NB4 (cell line): ENCODE results near the gene PTK6.

Experiments used
- DNase-seq: peaks from one replicate; pipeline ENCODE4 v3.0.0; 2010; ENCODE audit warnings: low read depth
- H3K4me3 ChIP-seq: one replicate; pipeline ENCODE4 v1.5.1; 2011; ENCODE audit warnings: mild to moderate bottlenecking, low read depth, low read length, moderate library complexity
- MYC ChIP-seq: IDR thresholded peaks from 2 replicates; pipeline ENCODE4 v1.6.1; 2011; ENCODE audit warnings: low read depth, low read length
- POLR2A ChIP-seq: IDR thresholded peaks from 2 replicates; pipeline ENCODE4 v1.6.1; 2011; ENCODE audit warnings: mild to moderate bottlenecking; ENCODE audit not compliant: insufficient read length; ENCODE audit errors: extremely low read depth
- TF ChIP-seq, protein P1 (sequence below): IDR thresholded peaks from one replicate; pipeline ENCODE4 v1.5.1; 2012; ENCODE audit warnings: low read depth, low read length
- TF ChIP-seq, protein P2 (sequence below): IDR thresholded peaks from 2 replicates; pipeline ENCODE4 v1.6.1; 2011; ENCODE audit warnings: low read depth, low read length

Gene PTK6

DNA sequence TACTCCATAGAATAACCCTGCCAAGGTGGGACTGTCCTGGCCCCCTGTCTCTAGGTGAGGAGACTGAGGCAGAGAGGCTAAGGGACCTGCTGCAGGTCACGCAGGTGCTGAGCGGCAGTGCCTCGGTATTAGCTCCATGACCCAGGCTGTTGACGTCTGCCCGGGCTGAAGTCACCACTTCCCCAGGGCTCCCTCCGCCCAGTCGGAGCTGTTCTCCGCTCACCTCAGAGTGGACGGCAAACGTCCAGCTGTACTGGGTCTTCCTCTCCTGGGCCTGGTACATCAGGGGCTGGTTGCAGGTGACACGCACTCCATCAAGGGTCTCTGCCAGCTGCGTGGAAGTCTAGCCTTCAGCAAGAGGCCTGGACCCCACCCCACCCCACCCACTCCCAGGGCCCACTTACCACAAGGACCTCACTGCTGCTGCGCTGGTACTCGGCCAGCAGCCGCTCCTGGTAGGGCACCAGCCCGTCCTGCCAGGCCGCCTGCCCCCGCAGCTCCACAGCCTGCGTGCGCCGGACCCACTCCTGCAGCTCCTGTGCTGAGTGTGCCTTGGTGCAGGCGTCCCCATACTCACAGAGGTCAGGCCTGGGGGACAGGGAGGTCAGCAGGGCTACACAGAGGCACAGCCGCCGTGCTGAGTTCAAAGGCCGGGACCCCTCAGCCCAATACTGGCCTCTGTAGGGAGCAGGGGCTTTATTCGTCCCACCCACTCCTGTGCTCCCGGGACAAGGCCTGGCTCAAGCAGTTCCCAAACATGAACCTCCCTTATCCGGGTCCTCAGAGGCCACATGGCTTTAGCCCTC, 33.3 kb upstream of the PTK6 start:
- TF ChIP-seq MYC (no peak), POLR2A (no peak)
- TF ChIP-seq, protein P1, sequence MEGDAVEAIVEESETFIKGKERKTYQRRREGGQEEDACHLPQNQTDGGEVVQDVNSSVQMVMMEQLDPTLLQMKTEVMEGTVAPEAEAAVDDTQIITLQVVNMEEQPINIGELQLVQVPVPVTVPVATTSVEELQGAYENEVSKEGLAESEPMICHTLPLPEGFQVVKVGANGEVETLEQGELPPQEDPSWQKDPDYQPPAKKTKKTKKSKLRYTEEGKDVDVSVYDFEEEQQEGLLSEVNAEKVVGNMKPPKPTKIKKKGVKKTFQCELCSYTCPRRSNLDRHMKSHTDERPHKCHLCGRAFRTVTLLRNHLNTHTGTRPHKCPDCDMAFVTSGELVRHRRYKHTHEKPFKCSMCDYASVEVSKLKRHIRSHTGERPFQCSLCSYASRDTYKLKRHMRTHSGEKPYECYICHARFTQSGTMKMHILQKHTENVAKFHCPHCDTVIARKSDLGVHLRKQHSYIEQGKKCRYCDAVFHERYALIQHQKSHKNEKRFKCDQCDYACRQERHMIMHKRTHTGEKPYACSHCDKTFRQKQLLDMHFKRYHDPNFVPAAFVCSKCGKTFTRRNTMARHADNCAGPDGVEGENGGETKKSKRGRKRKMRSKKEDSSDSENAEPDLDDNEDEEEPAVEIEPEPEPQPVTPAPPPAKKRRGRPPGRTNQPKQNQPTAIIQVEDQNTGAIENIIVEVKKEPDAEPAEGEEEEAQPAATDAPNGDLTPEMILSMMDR: no peak
- TF ChIP-seq, protein P2, sequence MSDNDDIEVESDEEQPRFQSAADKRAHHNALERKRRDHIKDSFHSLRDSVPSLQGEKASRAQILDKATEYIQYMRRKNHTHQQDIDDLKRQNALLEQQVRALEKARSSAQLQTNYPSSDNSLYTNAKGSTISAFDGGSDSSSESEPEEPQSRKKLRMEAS: no peak
- DNase-seq: no peak
- no peak overlapping the region for H3K4me3 ChIP-seq

DNA sequence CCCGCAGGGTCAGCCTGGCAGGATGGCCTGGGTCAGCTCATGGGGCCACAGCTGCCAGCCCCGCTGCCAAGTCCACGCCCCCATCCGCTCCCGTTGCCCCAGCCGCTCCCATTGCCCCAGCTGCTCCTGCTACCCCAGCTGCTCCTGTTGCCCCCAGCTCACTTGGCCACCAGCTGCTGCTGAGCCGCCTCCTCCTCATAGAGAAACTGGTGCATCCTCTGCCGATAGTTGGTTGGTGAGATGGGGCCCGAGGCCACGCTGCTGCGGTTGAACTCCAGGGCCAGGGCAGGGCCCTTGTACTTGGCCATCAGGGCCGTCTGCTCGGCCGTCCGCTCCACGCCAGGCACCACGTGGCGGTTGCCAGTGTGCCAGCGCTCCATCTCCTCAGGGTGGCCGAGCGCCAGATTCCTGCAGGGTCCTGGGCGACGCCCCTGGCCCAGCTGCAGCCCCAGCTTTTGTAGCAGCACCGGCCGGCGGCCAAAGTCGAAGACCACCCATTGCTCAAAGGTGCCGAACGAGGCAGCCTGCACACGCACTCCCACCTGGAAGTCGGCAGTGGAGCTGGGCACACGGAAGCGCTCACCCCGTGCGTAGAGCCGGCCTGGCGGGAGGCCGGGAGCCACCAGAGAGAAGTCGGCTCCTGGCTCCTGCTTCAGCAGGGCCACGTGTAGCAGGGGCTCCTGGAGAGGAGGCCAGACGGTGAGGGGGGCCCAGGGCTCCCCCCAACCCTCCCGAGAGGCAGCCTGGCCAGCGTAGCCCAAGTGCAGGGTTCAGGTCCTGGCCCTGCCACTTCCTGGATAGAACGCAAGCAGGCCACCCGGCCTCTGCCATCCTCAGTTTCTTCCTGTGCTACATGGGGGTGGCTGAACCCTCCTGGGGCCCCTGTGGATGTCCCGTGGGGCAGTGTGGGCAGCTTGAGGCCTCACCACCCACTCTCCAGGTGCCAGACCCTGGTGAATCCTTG, 32.1 kb upstream of the PTK6 start:
- peak overlapping the region; percentile 7 for H3K4me3 ChIP-seq
- peak; percentile 67 for DNase-seq
- no peak for TF ChIP-seq MYC
- TF ChIP-seq POLR2A: no peak
- TF ChIP-seq, protein P1: no peak
- TF ChIP-seq, protein P2: no peak

DNA sequence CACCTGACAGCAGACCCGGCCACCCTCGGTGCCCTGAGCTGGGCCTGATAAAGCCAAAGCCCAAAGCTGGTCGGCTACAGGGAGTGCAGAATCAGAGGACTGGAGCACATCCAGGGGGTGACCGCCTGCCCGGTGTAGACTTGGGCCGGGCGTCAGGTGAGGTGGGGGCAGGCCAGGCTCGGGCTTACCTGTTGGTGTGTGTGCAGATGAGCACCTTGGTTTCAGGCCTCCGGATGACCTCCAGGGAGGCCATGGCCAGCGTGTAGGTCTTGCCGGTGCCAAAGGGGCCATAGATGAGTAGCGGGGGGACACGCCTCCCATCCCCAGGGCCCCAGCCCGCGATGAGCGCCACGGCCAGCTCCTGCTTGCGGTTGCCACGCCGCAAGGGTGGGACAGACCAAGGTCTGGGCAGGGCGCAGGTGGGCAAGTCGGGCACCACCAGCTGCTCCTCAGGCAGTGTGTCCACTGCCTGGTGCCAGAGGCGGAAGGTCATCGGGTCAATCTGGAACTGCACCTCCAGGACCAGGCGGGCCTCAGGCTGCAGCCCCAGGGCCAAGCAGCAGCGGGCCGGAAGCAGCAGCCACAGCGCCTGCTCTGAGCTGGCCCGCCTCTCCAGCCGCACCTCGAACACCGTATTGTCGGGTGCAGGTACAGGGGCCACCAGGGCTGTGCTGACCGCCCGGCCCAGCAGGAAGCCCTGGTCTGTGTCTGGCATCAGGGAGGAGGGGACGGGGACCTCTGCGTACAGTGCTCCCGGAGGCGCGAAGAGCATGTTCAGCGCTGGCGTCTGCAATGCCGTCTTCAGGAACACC, 31.2 kb upstream of the PTK6 start:
- no peak for TF ChIP-seq MYC
- TF ChIP-seq, protein P2: no peak; the same call in 1 of the 2 replicates
- TF ChIP-seq, protein P1: no peak
- TF ChIP-seq POLR2A: no peak
- DNase-seq: peak; percentile 65
- peak overlapping the region; percentile 7 for H3K4me3 ChIP-seq

DNA sequence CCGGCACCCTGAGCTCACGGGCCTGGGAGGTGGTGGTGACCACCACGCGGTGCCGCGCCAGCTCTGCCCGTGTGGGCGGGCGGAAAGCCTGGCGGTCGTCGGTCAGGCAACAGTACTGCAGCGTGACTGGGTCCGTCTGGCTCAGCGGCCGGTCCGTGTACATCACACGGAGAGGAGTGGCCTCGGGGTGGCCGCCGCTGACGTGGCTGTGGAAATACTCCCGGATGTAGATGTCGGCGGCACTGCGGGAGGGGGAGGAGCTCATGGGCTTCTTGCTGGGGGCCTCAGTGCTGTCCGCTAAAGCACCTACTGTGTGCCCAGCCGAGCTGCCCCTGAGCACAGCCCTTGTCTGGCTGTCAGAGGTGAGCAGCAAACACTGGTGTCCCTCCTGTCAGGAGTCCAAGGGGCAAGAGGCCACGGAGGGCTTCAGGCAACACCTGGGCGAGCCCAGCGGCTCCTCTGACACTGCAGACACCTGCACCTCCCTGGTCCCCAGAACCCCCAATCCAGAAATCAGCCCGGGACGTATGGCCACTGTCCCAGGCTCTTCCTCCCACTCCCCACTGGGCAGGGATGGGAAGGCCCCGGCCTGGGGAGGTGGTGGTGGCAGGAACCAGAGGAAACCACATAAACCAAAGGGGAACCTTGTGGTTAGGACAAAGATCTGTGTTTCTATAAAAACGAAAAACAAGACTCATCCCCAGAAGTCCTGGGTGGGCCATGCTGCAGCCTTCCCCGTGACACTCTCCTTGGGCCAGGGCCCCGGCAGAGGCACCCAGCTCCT, 30.4 kb upstream of the PTK6 start:
- H3K4me3 ChIP-seq: no peak overlapping the region
- peak; percentile 93 for DNase-seq
- TF ChIP-seq, protein P2: peak; percentile 81
- TF ChIP-seq, protein P1: no peak
- TF ChIP-seq MYC: peak; percentile 90

DNA sequence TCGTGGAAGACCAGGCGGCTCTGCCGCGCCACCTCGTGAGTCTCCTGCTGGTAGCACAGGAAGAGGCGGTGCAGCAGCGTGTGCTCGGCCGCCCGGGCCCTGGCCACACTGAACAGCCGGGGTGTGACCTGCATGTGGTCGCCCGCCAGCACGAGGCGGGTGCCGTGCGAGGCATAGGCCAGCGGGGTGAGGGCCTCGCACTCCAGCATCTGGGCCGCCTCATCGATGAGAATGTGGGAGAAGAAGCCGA, 29.9 kb upstream of the PTK6 start:
- peak; percentile 53 for DNase-seq
- no peak overlapping the region for H3K4me3 ChIP-seq
- TF ChIP-seq, protein P1: no peak
- TF ChIP-seq, protein P2: no peak
